K562 (cell line): ENCODE data around the gene PAXIP1. TPM values are rescaled to one million over a fixed set of nuclear protein-coding genes. Genes with fewer than 3 reads are reported as not detected.

Experiments used
- BDP1 ChIP-seq: IDR thresholded peaks from 3 replicates; pipeline ENCODE4 v1.6.1; 2011; ENCODE audit not compliant: insufficient read length, insufficient read depth
- BHLHE40 ChIP-seq: IDR thresholded peaks from 2 replicates; pipeline ENCODE4 v1.6.1; 2011; ENCODE audit warnings: low read length, improper control_type of control experiment
- ELF2 ChIP-seq: fragments of 250-450 bp; sonication (Bioruptor Pico); IDR thresholded peaks from 2 replicates; pipeline ENCODE4 v1.5.0; 2021; ENCODE audit warnings: mild to moderate bottlenecking
- FOXK2 ChIP-seq, 2 experiments: fragments of 450-650 bp; IDR thresholded peaks in 1 of 2; conservative IDR thresholded peaks in 1 of 2; 2 replicates each; pipeline ENCODE4 v1.6.1; 2016; ENCODE audit warnings: low read depth in 2 of 2, mild to moderate bottlenecking in 1 of 2
- HIVEP1 ChIP-seq: fragments of 250-450 bp; sonication (Bioruptor Pico); IDR thresholded peaks from 2 replicates; pipeline ENCODE4 v1.4.0; 2020; ENCODE audit warnings: mild to moderate bottlenecking
- KDM4B ChIP-seq, 2 experiments: fragments of 450-650 bp in 1 of 2; sonication (generic) in 1 of 2; IDR thresholded peaks; 2 replicates each; pipeline ENCODE4 v1.6.1; 2016 to 2017; ENCODE audit warnings: borderline replicate concordance in 2 of 2, antibody characterized with exemption in 1 of 2, low read depth in 1 of 2, mild to moderate bottlenecking in 1 of 2
- MAZ ChIP-seq, 2 experiments: fragments of 450-650 bp in 1 of 2; sonication (generic) in 1 of 2; formaldehyde crosslinking; IDR thresholded peaks in 1 of 2; conservative IDR thresholded peaks in 1 of 2; 2 replicates each; pipeline versions ENCODE4 v1.4.0 to v1.5.0; 2020; ENCODE audit warnings: mild to moderate bottlenecking in 1 of 2, missing genetic modification reagents in 1 of 2
- MECOM ChIP-seq: fragments of 250-450 bp; sonication (Bioruptor Pico); IDR thresholded peaks from 2 replicates; pipeline ENCODE4 v1.8.0; 2022; ENCODE audit warnings: inconsistent platforms
- NRF1 ChIP-seq, 2 experiments: fragments of 450-650 bp; IDR thresholded peaks in 1 of 2; conservative IDR thresholded peaks in 1 of 2; 2 replicates each; pipeline ENCODE4 v1.6.1; 2014; ENCODE audit warnings: mild to moderate bottlenecking in 2 of 2
- POLR3A ChIP-seq: IDR thresholded peaks from 2 replicates; pipeline ENCODE4 v1.6.1; 2011; ENCODE audit warnings: borderline replicate concordance, mild to moderate bottlenecking, moderate library complexity; ENCODE audit not compliant: insufficient read length, insufficient read depth; ENCODE audit errors: extremely low read depth
- SIN3B ChIP-seq: fragments of 450-650 bp; IDR thresholded peaks from 2 replicates; pipeline ENCODE4 v1.6.1; 2017; ENCODE audit warnings: low read depth, mild to moderate bottlenecking, moderate library complexity
- SMAD1 ChIP-seq: fragments of 150-350 bp; IDR thresholded peaks from 2 replicates; pipeline ENCODE4 v1.6.1; 2014; ENCODE audit warnings: low read length, low read depth; ENCODE audit not compliant: partially characterized antibody
- SMARCE1 ChIP-seq: fragments of 450-650 bp; IDR thresholded peaks from 2 replicates; pipeline ENCODE4 v1.7.1; 2016; ENCODE audit warnings: mild to moderate bottlenecking
- SRSF9 ChIP-seq: fragments of 200-400 bp; formaldehyde crosslinking; IDR thresholded peaks from 2 replicates; pipeline ENCODE4 v1.6.1; 2017; ENCODE audit warnings: low read depth, low read length, borderline replicate concordance
- STAT5B ChIP-seq: fragments of 250-450 bp; sonication (Bioruptor Pico); IDR thresholded peaks from 2 replicates; pipeline ENCODE4 v1.8.0; 2021; ENCODE audit warnings: mild to moderate bottlenecking, inconsistent platforms
- ZNF121 ChIP-seq: sonication (generic); formaldehyde crosslinking; conservative IDR thresholded peaks from 2 replicates; pipeline ENCODE4 v1.8.0; 2022; ENCODE audit warnings: missing genetic modification reagents
- ZNF165 ChIP-seq: fragments of 250-450 bp; sonication (Bioruptor Pico); IDR thresholded peaks from 2 replicates; pipeline ENCODE4 v1.4.0; 2020; ENCODE audit warnings: borderline replicate concordance
- ZNF253 ChIP-seq: fragments of 250-450 bp; sonication (Bioruptor Pico); conservative IDR thresholded peaks from 2 replicates; pipeline ENCODE4 v1.6.1; 2021; ENCODE audit warnings: mild to moderate bottlenecking
- ZNF431 ChIP-seq: sonication (generic); formaldehyde crosslinking; IDR thresholded peaks from 2 replicates; pipeline ENCODE4 v1.8.0; 2022; ENCODE audit warnings: mild to moderate bottlenecking, missing genetic modification reagents
- ZNF717 ChIP-seq: fragments of 250-450 bp; sonication (Bioruptor Pico); IDR thresholded peaks from 2 replicates; pipeline ENCODE4 v1.5.0; 2021
- ZNF764 ChIP-seq: fragments of 250-450 bp; sonication (Bioruptor Pico); IDR thresholded peaks from 2 replicates; pipeline ENCODE4 v1.4.0; 2020; ENCODE audit warnings: low read depth, mild to moderate bottlenecking, moderate library complexity
- ZSCAN32 ChIP-seq: fragments of 450-650 bp; formaldehyde crosslinking; IDR thresholded peaks from 2 replicates; pipeline ENCODE4 v1.4.0; 2020; ENCODE audit warnings: mild to moderate bottlenecking, moderate library complexity
- polyA plus RNA-seq, 8 experiments: library from polyadenylated mRNA; depleted of rRNA in 4 of 8; stranded (reverse) in 5 of 8; unstranded in 3 of 8; fragments of >200 nt; fragmentation: Nextera tagmentation in 2 of 8; fragmentation: Illumina TruSeq in 1 of 8; extraction: Ambion mirVana in 2 of 8; extraction: Trizol in 1 of 8; gene quantifications; 2 replicates each; pipeline versions ENCODE4 v1.2.1 to v1.2.3, GENCODE V29; 2011 to 2014; ENCODE audit warnings: inconsistent platforms in 1 of 8, missing spikeins in 1 of 8
- total RNA-seq, 7 experiments: library from RNA; depleted of rRNA in 6 of 7; stranded (reverse); fragments of >200 nt in 6 of 7; fragmentation: Illumina TruSeq in 2 of 7; extraction: Trizol in 2 of 7; gene quantifications; 2 replicates each; pipeline versions ENCODE4 v1.2.1 to v1.2.3, GENCODE V29; 2011 to 2021; ENCODE audit warnings: low replicate concordance in 1 of 7
- TF ChIP-seq, protein P1 (sequence below): fragments of 250-450 bp; sonication (Bioruptor Pico); IDR thresholded peaks from 2 replicates; pipeline ENCODE4 v1.4.0; 2020
- TF ChIP-seq, protein P2 (sequence below): sonication (generic); formaldehyde crosslinking; IDR thresholded peaks from 2 replicates; pipeline ENCODE4 v1.8.0; 2022; ENCODE audit warnings: mild to moderate bottlenecking, missing genetic modification reagents
- TF ChIP-seq, protein P3 (sequence below), 2 experiments: IDR thresholded peaks in 1 of 2; conservative IDR thresholded peaks in 1 of 2; 2 replicates each; pipeline ENCODE4 v1.6.1; 2016; ENCODE audit warnings: low read depth in 2 of 2, mild to moderate bottlenecking in 1 of 2, missing compliant biosample characterization in 1 of 2, missing genetic modification characterization in 1 of 2, moderate library complexity in 1 of 2
- TF ChIP-seq, protein P4 (sequence below): fragments of 450-650 bp; formaldehyde crosslinking; IDR thresholded peaks from 2 replicates; pipeline ENCODE4 v1.4.0; 2020; ENCODE audit warnings: mild to moderate bottlenecking

PAXIP1 gene
- total and polyA plus RNA-seq, 9 of the 15 experiments (the other 6 are each of a cell fraction or from before 2014, with no cell fraction given) = 9.7 to 37.9 (median 28.4) TPM

DNA sequence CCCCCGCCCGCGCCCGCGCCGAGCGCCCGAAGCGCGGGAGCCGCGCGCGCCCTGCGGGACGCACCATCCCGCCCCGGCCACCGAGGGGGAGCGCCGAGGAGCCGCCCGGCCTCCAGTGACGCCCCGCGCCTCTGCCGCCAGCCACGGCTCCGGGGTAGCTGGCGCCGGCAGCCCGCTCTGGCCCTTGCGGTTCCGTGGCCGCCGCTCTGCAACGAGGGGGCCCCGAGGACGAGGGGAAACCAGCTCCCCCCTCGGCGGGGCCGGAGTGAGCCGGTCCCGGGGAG, at the start of gene PAXIP1 (continued):
- TF ChIP-seq, protein P1, sequence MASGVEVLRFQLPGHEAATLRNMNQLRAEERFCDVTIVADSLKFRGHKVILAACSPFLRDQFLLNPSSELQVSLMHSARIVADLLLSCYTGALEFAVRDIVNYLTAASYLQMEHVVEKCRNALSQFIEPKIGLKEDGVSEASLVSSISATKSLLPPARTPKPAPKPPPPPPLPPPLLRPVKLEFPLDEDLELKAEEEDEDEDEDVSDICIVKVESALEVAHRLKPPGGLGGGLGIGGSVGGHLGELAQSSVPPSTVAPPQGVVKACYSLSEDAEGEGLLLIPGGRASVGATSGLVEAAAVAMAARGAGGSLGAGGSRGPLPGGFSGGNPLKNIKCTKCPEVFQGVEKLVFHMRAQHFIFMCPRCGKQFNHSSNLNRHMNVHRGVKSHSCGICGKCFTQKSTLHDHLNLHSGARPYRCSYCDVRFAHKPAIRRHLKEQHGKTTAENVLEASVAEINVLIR (CRISPR knock-in tag) = no peak
- TF ChIP-seq, protein P2, sequence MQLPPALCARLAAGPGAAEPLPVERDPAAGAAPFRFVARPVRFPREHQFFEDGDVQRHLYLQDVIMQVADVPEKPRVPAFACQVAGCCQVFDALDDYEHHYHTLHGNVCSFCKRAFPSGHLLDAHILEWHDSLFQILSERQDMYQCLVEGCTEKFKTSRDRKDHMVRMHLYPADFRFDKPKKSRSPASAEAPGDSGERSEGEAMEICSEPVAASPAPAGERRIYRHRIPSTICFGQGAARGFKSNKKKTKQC (CRISPR knock-in tag) = peak; percentile 52; the same call in 1 of the 2 replicates
- TF ChIP-seq ELF2 (no peak), BDP1 (no peak), NRF1 (conservative IDR thresholded peaks at IDR 0.05 in 1 of 2, IDR thresholded peaks at IDR 0.05 in 1 of 2) (no peak), SIN3B (peak; percentile 93), ZNF764 (CRISPR knock-in tag) (no peak), ZNF121 (CRISPR knock-in tag) (no peak), ZSCAN32 (CRISPR knock-in tag) (0 out of 2 replicates have a peak, but pooled peaks have one; percentile 6), ZNF165 (CRISPR knock-in tag) (no peak), KDM4B (IDR thresholded peaks at IDR 0.05; ENCODE audit: borderline replicate concordance in 2 of 2, low read depth in 1 of 2) (no peak; a peak in 1 of 4 replicates), SRSF9 (no peak), FOXK2 (conservative IDR thresholded peaks at IDR 0.05 in 1 of 2, IDR thresholded peaks at IDR 0.05 in 1 of 2; ENCODE audit: low read depth in 2 of 2) (peak in 1 of 2 experiments; percentile 99; a peak in 2 of 4 replicates), ZNF431 (CRISPR knock-in tag) (no peak), BHLHE40 (peak; percentile 95), ZNF253 (CRISPR knock-in tag) (no peak), STAT5B (CRISPR knock-in tag) (no peak), MAZ (CRISPR knock-in tag; conservative IDR thresholded peaks at IDR 0.05 in 1 of 2, IDR thresholded peaks at IDR 0.05 in 1 of 2) (peak in 1 of 2 experiments; percentile 99; a peak in 2 of 4 replicates), SMAD1 (no peak), MECOM (CRISPR knock-in tag) (no peak), POLR3A (no peak), SMARCE1 (no peak), ZNF717 (no peak), HIVEP1 (CRISPR knock-in tag) (no peak)
- TF ChIP-seq, protein P3, sequence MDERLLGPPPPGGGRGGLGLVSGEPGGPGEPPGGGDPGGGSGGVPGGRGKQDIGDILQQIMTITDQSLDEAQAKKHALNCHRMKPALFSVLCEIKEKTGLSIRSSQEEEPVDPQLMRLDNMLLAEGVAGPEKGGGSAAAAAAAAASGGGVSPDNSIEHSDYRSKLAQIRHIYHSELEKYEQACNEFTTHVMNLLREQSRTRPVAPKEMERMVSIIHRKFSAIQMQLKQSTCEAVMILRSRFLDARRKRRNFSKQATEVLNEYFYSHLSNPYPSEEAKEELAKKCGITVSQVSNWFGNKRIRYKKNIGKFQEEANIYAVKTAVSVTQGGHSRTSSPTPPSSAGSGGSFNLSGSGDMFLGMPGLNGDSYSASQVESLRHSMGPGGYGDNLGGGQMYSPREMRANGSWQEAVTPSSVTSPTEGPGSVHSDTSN (CRISPR knock-in tag; IDR thresholded peaks at IDR 0.05; ENCODE audit: low read depth) = no peak
- TF ChIP-seq, protein P3 (tag; conservative IDR thresholded peaks at IDR 0.05; ENCODE audit: low read depth) = no peak
- TF ChIP-seq, protein P4, sequence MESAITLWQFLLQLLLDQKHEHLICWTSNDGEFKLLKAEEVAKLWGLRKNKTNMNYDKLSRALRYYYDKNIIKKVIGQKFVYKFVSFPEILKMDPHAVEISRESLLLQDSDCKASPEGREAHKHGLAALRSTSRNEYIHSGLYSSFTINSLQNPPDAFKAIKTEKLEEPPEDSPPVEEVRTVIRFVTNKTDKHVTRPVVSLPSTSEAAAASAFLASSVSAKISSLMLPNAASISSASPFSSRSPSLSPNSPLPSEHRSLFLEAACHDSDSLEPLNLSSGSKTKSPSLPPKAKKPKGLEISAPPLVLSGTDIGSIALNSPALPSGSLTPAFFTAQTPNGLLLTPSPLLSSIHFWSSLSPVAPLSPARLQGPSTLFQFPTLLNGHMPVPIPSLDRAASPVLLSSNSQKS (CRISPR knock-in tag) = no peak
